HG03095 (cell line): Measurements from ENCODE around the gene BMPR2.
"Not testable (repeated sequence)": the region's sequence is repeated elsewhere in the genome, so short reads cannot be mapped to it uniquely, and the experiment has no call there.

Experiments
- ATAC-seq: cut with Tn5 transposase; IDR thresholded peaks from one replicate; pipeline ENCODE4 v1.9.1; 2021; ENCODE audit warnings: moderate library complexity; ENCODE audit not compliant: unreplicated experiment

BMPR2 gene

GRCh38 chr2:202378662-202379358, 2.7 kb downstream of the BMPR2 start:
- no peak for ATAC-seq

GRCh38 chr2:202382684-202383083, 6.6 kb downstream of the BMPR2 start:
- ATAC-seq = no peak

GRCh38 chr2:202386495-202386894, 10.4 kb downstream of the BMPR2 start:
- ATAC-seq = not testable (repeated sequence)

- ATAC-seq = no peak
Observed at GRCh38 chr2:202387608-202388342, 11.6 kb downstream of the BMPR2 start.

GRCh38 chr2:202400941-202401340, 24.8 kb downstream of the BMPR2 start:
- ATAC-seq = no peak

GRCh38 chr2:202405798-202406197, 29.7 kb downstream of the BMPR2 start:
- no peak for ATAC-seq

GRCh38 chr2:202406445-202406978, 30.4 kb downstream of the BMPR2 start:
- ATAC-seq = no peak

GRCh38 chr2:202408546-202409140, 32.5 kb downstream of the BMPR2 start:
- no peak for ATAC-seq

GRCh38 chr2:202410092-202410491, 34.0 kb downstream of the BMPR2 start:
- no peak for ATAC-seq

GRCh38 chr2:202411097-202411496, 35.0 kb downstream of the BMPR2 start:
- no peak for ATAC-seq

GRCh38 chr2:202418027-202418426, 41.9 kb downstream of the BMPR2 start:
- no peak for ATAC-seq

- no peak for ATAC-seq
Observed at GRCh38 chr2:202418511-202418910, 42.4 kb downstream of the BMPR2 start.

- ATAC-seq = no peak
Observed at GRCh38 chr2:202423139-202423538, 47.0 kb downstream of the BMPR2 start.

- ATAC-seq = no peak
Observed at GRCh38 chr2:202425036-202425435, 48.9 kb downstream of the BMPR2 start.

GRCh38 chr2:202426751-202427150, 50.6 kb downstream of the BMPR2 start:
- ATAC-seq = no peak

- no peak for ATAC-seq
Observed at GRCh38 chr2:202429164-202429980, 53.2 kb downstream of the BMPR2 start.

- ATAC-seq = no peak
Observed at GRCh38 chr2:202432776-202433175, 56.6 kb downstream of the BMPR2 start.

GRCh38 chr2:202434472-202434871, 58.3 kb downstream of the BMPR2 start:
- ATAC-seq = no peak

GRCh38 chr2:202436626-202437025, 60.5 kb downstream of the BMPR2 start:
- ATAC-seq = no peak

- not testable (repeated sequence) for ATAC-seq
Observed at GRCh38 chr2:202440117-202440516, 64.0 kb downstream of the BMPR2 start.

GRCh38 chr2:202442882-202443281, 66.8 kb downstream of the BMPR2 start:
- no peak for ATAC-seq
